C4-2B (cell line): ENCODE data around the gene PPTC7.
"Not testable (repeated sequence)": the region's sequence is repeated elsewhere in the genome, so short reads cannot be mapped to it uniquely, and the experiment has no call there.

Experiments
- H3K27ac ChIP-seq: fragments of 450-650 bp; 2 replicates; pipeline ENCODE4 v1.5.1; 2017
- CTCF ChIP-seq: fragments of 450-650 bp; conservative IDR thresholded peaks from 2 replicates; pipeline ENCODE4 v1.5.1; 2017; ENCODE audit warnings: mild to moderate bottlenecking
- ZFX ChIP-seq: fragments of 450-650 bp; IDR thresholded peaks from 2 replicates; pipeline ENCODE4 v1.6.1; 2017

The PPTC7 gene

GRCh38 chr12:110533607-110534006, 49.5 kb downstream of the PPTC7 start:
- no peak overlapping the region for H3K27ac ChIP-seq

DNA sequence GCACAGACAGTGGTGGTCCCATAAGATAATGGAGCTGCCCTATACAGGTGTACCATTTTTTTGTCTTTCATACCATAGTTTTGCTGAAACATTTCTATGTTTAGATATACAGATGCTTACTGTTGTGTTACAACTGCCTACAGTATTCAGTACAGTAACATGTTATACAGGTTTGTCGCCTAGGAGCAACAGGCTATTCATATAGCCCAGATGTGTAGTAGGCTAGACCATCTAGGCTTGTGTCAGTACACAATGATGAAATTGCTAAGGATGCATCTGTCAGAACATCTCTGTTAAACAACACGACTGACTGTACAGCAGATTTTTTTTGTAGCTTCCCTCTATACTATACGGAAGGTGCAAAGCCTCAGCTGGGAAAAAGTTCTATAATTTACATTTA, 50.5 kb downstream of the PPTC7 start:
- TF ChIP-seq CTCF (no peak), ZFX (no peak)
- no peak overlapping the region for H3K27ac ChIP-seq

More at GRCh38 chr12:110533607-110534006, 49.5 kb downstream of the PPTC7 start:
- TF ChIP-seq CTCF (no peak), ZFX (no peak)

DNA sequence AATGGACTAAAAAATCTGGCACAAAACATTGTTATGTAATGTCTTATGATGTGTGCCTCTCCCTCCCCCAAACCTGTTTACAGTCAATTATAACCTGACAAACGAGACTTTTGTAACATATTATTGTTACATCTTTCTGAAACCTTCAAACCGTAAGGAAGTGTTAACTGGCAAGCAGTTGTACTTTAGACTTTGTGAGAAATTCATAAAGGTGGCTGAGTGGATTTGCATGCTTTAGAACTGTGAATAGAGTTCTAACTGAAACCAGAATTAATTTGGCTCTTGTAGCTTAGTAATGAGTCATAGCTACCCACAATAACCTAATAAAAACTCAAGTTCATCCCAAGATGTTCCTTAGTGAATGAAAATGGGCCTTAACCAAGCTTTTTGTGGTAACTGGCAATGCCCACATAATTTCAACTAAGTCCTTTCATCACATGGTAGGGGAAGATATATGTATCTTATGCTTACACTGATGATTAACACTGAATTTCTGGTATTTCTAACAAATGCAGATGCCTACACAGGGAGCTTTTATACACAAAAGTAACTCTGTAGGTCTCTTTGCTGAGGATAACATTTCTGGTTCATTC, 51.3 kb downstream of the PPTC7 start:
- H3K27ac ChIP-seq: no peak overlapping the region
- TF ChIP-seq CTCF (no peak), ZFX (no peak)

DNA sequence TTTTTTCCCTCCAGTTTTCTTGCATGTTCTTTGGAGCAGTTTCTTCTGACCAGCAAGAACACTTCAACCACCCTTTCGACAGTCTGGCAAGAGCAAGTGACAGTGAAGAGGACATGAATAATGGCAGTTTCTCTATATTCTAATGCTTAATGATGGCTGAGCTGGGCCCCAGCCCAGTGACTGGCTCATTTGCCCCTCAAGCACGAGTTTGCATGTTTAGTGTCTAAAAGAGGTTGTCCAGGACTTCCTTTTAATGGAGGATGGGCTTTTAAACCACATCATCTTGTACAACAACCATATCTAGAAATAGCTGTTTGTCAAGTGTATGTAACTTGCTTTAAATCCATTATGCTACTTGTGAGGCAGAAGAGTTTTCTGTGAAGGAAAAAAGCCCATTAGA, 52.6 kb downstream of the PPTC7 start:
- H3K27ac ChIP-seq: no peak overlapping the region

DNA sequence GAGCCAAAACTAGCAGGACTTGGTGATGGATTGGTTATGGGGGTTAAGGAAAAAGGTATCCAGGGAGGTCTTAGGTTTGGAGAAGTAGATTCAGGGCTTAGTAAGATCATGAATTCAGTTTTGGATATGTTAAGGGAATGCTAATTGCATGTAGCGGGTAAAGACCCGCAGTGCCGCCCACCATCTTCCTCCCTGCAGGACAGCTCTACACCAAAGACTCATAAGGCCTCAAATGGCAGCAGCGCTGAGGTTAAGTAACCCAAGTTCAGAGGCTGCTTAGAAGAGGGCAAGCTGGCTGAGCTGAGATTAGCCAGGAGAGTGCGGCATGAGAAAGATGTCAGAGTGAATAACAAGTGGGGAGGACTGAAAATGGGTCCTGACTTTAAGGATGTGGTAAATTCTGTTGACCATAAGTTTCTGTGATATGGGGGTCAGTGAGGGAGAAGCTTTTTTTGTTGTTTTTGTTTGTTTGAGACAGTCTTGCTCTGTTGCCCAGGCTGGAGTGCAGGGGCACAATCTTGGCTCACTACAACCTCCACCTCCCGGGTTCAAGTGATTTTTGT, 54.8 kb downstream of the PPTC7 start:
- TF ChIP-seq ZFX (no peak), CTCF (no peak)
- no peak overlapping the region for H3K27ac ChIP-seq

More for the DNA sequence above, 52.6 kb downstream of the PPTC7 start:
- TF ChIP-seq CTCF (no peak), ZFX (no peak)

DNA sequence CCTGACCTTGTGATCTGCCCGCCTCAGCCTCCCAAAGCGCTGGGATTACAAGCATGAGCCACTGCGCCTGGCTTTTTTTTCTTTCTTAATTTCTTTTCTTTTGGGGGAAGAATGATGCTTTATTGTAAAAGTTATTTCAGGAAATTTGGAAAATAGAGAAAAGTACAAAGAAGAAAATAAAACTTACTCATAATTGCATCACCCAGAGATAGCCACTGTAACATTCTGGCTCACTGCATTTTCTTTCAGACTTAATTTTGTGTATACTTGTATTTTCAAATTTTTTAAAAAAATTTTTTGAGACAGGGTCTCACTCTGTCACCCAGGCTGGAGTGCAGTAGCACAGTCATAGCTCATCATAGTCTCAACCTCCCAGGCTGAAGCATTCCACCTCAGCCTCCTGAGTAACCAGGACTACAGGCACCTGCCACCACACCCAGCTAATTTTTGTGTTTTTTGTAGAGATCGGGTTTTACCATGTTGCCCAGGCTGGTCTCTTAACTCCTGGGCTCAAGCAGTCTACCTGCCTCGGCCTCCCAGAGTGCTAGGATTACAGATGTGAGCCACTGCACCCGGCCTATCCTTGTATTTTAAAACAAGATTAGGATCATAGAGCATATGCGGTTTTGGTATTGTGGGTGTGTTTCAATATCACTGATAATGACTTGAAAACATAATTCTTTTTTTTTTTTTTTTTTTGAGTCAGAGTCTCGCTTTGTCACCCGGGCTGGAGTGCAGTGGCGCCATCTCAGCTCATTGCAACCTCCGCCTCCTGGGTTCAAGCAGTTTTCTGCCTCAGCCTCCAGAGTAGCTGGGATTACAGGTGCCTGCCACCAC, 62.0 kb downstream of the PPTC7 start:
- not testable (repeated sequence) for H3K27ac ChIP-seq

GRCh38 chr12:110518014-110518413, 65.1 kb downstream of the PPTC7 start:
- H3K27ac ChIP-seq: not testable (repeated sequence)

- no peak for TF ChIP-seq ZFX
- TF ChIP-seq CTCF: no peak
- no peak overlapping the region for H3K27ac ChIP-seq
Observed at GRCh38 chr12:110516995-110517394, 66.1 kb downstream of the PPTC7 start.
